Osteoblast (primary cell): ENCODE results near the gene PANK4. TPM values are rescaled to one million over a fixed set of nuclear protein-coding genes. Genes with fewer than 3 reads are reported as not detected.

ENCODE experiments used
- DNase-seq: peaks from one replicate; pipeline ENCODE4 v3.0.0; 2011; ENCODE audit warnings: low spot score, mixed read lengths; ENCODE audit not compliant: insufficient read length; ENCODE audit errors: missing footprints
- H2AFZ ChIP-seq: 2 replicates; pipeline ENCODE4 v1.6.0; 2011; ENCODE audit warnings: mild to moderate bottlenecking, low read length
- H3K27ac ChIP-seq: 2 replicates; pipeline ENCODE4 v1.5.1; 2011; ENCODE audit warnings: mild to moderate bottlenecking, low read depth, low read length, moderate library complexity
- H3K27me3 ChIP-seq: 2 replicates; pipeline ENCODE4 v1.6.0; 2012; ENCODE audit warnings: mild to moderate bottlenecking, control low read depth, inconsistent platforms, low read length, moderate library complexity; ENCODE audit not compliant: insufficient read depth
- H3K36me3 ChIP-seq: 2 replicates; pipeline ENCODE4 v1.5.1; 2011; ENCODE audit warnings: mild to moderate bottlenecking, low read length, control low read depth, moderate library complexity; ENCODE audit not compliant: insufficient read depth
- H3K4me1 ChIP-seq: 2 replicates; pipeline ENCODE4 v1.5.1; 2011; ENCODE audit warnings: mild to moderate bottlenecking, low read length, control low read depth, moderate library complexity; ENCODE audit not compliant: insufficient read depth
- H3K4me2 ChIP-seq: 2 replicates; pipeline ENCODE4 v1.6.0; 2011; ENCODE audit warnings: mild to moderate bottlenecking, low read length; ENCODE audit not compliant: insufficient read depth
- H3K4me3 ChIP-seq: fragments of 200-600 bp; sonication (generic); 3 replicates; pipeline ENCODE4 v1.5.1; 2012; ENCODE audit warnings: mild to moderate bottlenecking, low read length, inconsistent platforms; ENCODE audit not compliant: insufficient read depth
- H3K79me2 ChIP-seq: 2 replicates; pipeline ENCODE4 v1.6.0; 2012; ENCODE audit warnings: mild to moderate bottlenecking, low read length, control low read depth, inconsistent platforms; ENCODE audit not compliant: insufficient read depth
- H3K9me3 ChIP-seq: 2 replicates; pipeline ENCODE4 v1.5.1; 2011; ENCODE audit warnings: low read depth, low read length, control low read depth
- H4K20me1 ChIP-seq: 2 replicates; pipeline ENCODE4 v1.6.0; 2012; ENCODE audit warnings: mild to moderate bottlenecking, low read length, control low read depth; ENCODE audit not compliant: insufficient read depth
- CTCF ChIP-seq: IDR thresholded peaks from 2 replicates; pipeline ENCODE4 v1.5.1; 2011; ENCODE audit warnings: mild to moderate bottlenecking, low read depth, low read length, moderate library complexity; ENCODE audit errors: extremely low read depth
- total RNA-seq: library from RNA; depleted of rRNA; stranded (reverse); fragments of >200 nt; gene quantifications from 2 replicates; pipeline ENCODE4 v1.2.3, GENCODE V29; 2012

Gene PANK4
- total RNA-seq, 1 donor: 15.2 TPM

DNA sequence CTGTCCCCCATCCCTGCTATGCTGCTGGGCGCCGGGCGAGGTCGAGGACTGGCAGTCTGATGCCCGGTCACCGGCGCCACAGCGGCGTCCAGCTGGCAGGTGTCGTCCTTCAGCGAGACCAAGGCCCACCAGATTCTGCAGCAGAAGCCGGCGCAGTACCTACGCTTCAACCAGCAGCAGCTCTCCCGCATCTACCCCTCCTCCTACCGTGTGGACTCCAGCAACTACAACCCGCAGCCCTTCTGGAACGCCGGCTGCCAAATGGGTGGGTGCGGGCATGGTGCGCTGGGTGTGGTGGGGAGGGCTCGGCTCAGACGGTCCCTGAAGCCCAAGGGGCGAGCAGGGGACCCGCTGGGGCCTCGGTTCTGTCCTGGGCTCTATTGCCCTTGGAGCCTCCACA lies 29.6 kb downstream of the PANK4 start:
- Histone ChIP-seq H3K9me3 (no peaks in the 10 kb centered on the region), H4K20me1 (peaks cover 3% of the 10 kb centered on the region), H3K4me2 (no peak overlapping the region), H3K79me2 (no peaks in the 10 kb centered on the region), H3K4me1 (peaks cover 11% of the 10 kb centered on the region), H3K27me3 (peaks cover 13% of the 10 kb centered on the region), H3K4me3 (no peak overlapping the region), H3K27ac (no peak overlapping the region), H3K36me3 (no peaks in the 10 kb centered on the region), H2AFZ (no peak overlapping the region)
- DNase-seq: no peak
- no peak for TF ChIP-seq CTCF

- H3K4me1 ChIP-seq: peaks cover 11% of the 10 kb centered on the region
- H3K36me3 ChIP-seq: no peaks in the 10 kb centered on the region
- no peak overlapping the region for H3K27ac ChIP-seq
- DNase-seq: no peak
- peaks cover 13% of the 10 kb centered on the region for H3K27me3 ChIP-seq
- no peak overlapping the region for H3K4me3 ChIP-seq
- peaks cover 3% of the 10 kb centered on the region for H4K20me1 ChIP-seq
- H3K79me2 ChIP-seq: no peaks in the 10 kb centered on the region
- no peak overlapping the region for H2AFZ ChIP-seq
- no peaks in the 10 kb centered on the region for H3K9me3 ChIP-seq
- H3K4me2 ChIP-seq: no peak overlapping the region
- TF ChIP-seq CTCF: no peak
Measured at GRCh38 chr1:2496087-2496622, 30.2 kb downstream of the PANK4 start.

DNA sequence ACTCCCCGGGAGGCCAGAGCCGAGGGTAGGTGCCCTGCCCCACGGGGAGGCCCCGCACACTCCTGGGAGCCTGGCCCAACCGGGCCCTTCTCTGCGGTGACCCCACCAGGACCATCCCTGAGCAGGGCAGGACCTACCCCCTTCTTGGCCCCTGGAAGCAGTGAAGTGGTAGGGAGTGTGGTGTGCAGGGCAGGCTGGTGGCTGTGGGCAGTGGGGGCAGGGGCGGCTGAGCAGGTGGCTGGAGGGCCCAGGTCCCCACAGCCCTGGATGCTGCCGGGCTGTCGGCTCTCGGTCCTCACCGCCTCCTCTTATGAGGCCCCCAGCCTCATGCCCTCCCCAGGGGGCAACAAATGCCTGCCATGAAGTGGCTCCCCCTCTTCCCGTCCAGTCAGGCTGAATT lies 30.9 kb downstream of the PANK4 start:
- no peaks in the 10 kb centered on the region for H3K36me3 ChIP-seq
- no peak for DNase-seq
- no peak overlapping the region for H3K4me2 ChIP-seq
- H3K4me3 ChIP-seq: no peak overlapping the region
- H3K27ac ChIP-seq: no peak overlapping the region
- peaks cover 3% of the 10 kb centered on the region for H4K20me1 ChIP-seq
- H3K4me1 ChIP-seq: peaks cover 11% of the 10 kb centered on the region
- H3K79me2 ChIP-seq: no peaks in the 10 kb centered on the region
- TF ChIP-seq CTCF: no peak
- H3K27me3 ChIP-seq: peaks cover 13% of the 10 kb centered on the region
- H2AFZ ChIP-seq: no peak overlapping the region
- no peaks in the 10 kb centered on the region for H3K9me3 ChIP-seq

GRCh38 chr1:2495026-2495425 lies 31.4 kb downstream of the PANK4 start:
- Histone ChIP-seq H3K4me1 (peaks cover 11% of the 10 kb centered on the region), H3K36me3 (no peaks in the 10 kb centered on the region), H3K27ac (no peak overlapping the region), H3K27me3 (peaks cover 13% of the 10 kb centered on the region), H3K9me3 (no peaks in the 10 kb centered on the region), H3K4me2 (no peak overlapping the region), H3K79me2 (no peaks in the 10 kb centered on the region), H2AFZ (no peak overlapping the region), H3K4me3 (no peak overlapping the region), H4K20me1 (peaks cover 3% of the 10 kb centered on the region)
- no peak for TF ChIP-seq CTCF
- DNase-seq: no peak
